Stimulated activated naive B cell treated with anti-CD40 and anti-IgM and Interleukin-4, amounts not matched to agents 10 μg/mL and 1 μg/mL and 100 μg/mL, for 72 hours (primary cell): ENCODE results near the gene CHST12.

Experiments used
- ATAC-seq, 2 donors: fragments of 150-1000 bp; cut with Tn5 transposase; replicated peaks; 2 replicates each; pipeline ENCODE4 v1.10.0; 2021; ENCODE audit warnings: moderate library complexity in 1 of 2
- DNase-seq: peaks from one replicate; pipeline ENCODE4 v3.0.0; 2021
- H3K27ac Mint-ChIP-seq: one replicate; pipeline ENCODE4 v1.8.0; 2022; ENCODE audit warnings: mild to moderate bottlenecking, mixed read lengths
- H3K27me3 Mint-ChIP-seq, 2 donors: one replicate each; pipeline ENCODE4 v1.8.0; 2022; ENCODE audit warnings: mixed read lengths in 2 of 2
- H3K36me3 Mint-ChIP-seq, 2 donors: one replicate each; pipeline ENCODE4 v1.8.0; 2022; ENCODE audit warnings: mixed read lengths in 2 of 2, mild to moderate bottlenecking in 1 of 2
- H3K4me1 Mint-ChIP-seq, 2 donors: one replicate each; pipeline ENCODE4 v1.8.0; 2022; ENCODE audit warnings: mixed read lengths in 2 of 2, mild to moderate bottlenecking in 1 of 2
- H3K4me3 Mint-ChIP-seq, 2 donors: one replicate each; pipeline ENCODE4 v1.8.0; 2022; ENCODE audit warnings: mild to moderate bottlenecking in 2 of 2, mixed read lengths in 2 of 2, moderate library complexity in 1 of 2
- H3K9me3 Mint-ChIP-seq, 2 donors: one replicate each; pipeline ENCODE4 v1.8.0; 2022; ENCODE audit warnings: mixed read lengths in 2 of 2, mild to moderate bottlenecking in 1 of 2

CHST12 gene

GRCh38 chr7:2474813-2475677 is 71.6 kb downstream of the CHST12 start:
- Mint-ChIP-seq H3K4me1 (peaks cover 8 to 15% of the 10 kb centered on the region in 2 donors), H3K27me3 (peaks cover 12 to 17% of the 10 kb centered on the region in 2 donors), H3K9me3 (no peaks in the 10 kb centered on the region), H3K4me3 (no peak overlapping the region), H3K36me3 (no peaks in the 10 kb centered on the region), H3K27ac (no peak overlapping the region)
- ATAC-seq (no peak), DNase-seq (no peak)

- peaks cover 8 to 15% of the 10 kb centered on the region in 2 donors for H3K4me1 Mint-ChIP-seq
- no peak for DNase-seq
Observed at GRCh38 chr7:2475678-2476015, 72.2 kb downstream of the CHST12 start.

DNA sequence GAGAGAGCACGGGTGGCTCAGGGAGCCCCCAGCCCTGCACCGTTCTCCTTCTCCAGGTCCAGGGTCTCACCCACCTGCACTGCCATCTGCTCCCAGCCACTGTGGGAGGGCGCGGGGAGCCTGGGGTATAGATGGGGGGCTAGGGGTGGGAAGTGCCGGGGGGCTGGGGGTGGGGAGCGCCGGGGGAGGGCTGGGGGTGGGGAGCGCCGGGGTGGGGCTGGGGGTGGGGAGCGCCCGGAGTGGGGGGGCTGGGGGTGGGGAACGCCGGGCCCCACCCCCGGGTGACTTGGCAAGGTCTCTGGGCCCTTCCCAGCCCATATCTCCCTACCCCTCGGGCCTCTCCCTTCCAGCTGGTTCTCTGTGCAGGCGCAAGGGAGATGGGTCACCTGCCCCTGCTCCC is 72.9 kb downstream of the CHST12 start, which contains the start of gene GRIFIN:
Gene GRIFIN (minus strand): TSS at position 101 of the 400 bp plus-strand sequence. CDS start 15 bp downstream, at position 86.
- Mint-ChIP-seq H3K36me3 (no peaks in the 10 kb centered on the region), H3K27ac (no peak within 1 kb of the TSS), H3K4me1 (peaks cover 8 to 15% of the 10 kb centered on the region in 2 donors), H3K27me3 (peaks cover under 1 to 4% of the 10 kb centered on the region in 2 donors), H3K9me3 (no peaks in the 10 kb centered on the region), H3K4me3 (no peak within 1 kb of the TSS)
- ATAC-seq (no peak), DNase-seq (no peak)

More at GRCh38 chr7:2475678-2476015, 72.2 kb downstream of the CHST12 start:
- no peak for ATAC-seq
- no peaks in the 10 kb centered on the region for H3K36me3 Mint-ChIP-seq
- H3K9me3 Mint-ChIP-seq: no peaks in the 10 kb centered on the region
- peaks cover 7 to 11% of the 10 kb centered on the region in 2 donors for H3K27me3 Mint-ChIP-seq
- no peak overlapping the region for H3K27ac Mint-ChIP-seq
- H3K4me3 Mint-ChIP-seq: no peak overlapping the region

- ATAC-seq (peak; percentile 1 to 13), DNase-seq (no peak)
- no peaks in the 10 kb centered on the region for H3K27me3 Mint-ChIP-seq
- H3K4me3 Mint-ChIP-seq: no peak overlapping the region
- H3K9me3 Mint-ChIP-seq: no peaks in the 10 kb centered on the region
- peaks cover 8 to 15% of the 10 kb centered on the region in 2 donors for H3K4me1 Mint-ChIP-seq
- H3K36me3 Mint-ChIP-seq: no peaks in the 10 kb centered on the region
- no peak overlapping the region for H3K27ac Mint-ChIP-seq
Observed at GRCh38 chr7:2476776-2477446, 73.5 kb downstream of the CHST12 start.

GRCh38 chr7:2477447-2478398 is 74.3 kb downstream of the CHST12 start:
- DNase-seq (peak; percentile 46), ATAC-seq (peak; percentile 96 to 97)
- Mint-ChIP-seq H3K4me1 (peaks cover 8 to 15% of the 10 kb centered on the region in 2 donors), H3K36me3 (peaks cover 0 to under 1% of the 10 kb centered on the region in 2 donors), H3K27me3 (no peaks in the 10 kb centered on the region), H3K4me3 (peak overlapping the region in 1 of 2 donors; percentile 62), H3K9me3 (peaks cover 1 to 3% of the 10 kb centered on the region in 2 donors), H3K27ac (peak overlapping the region; percentile 31)

DNA sequence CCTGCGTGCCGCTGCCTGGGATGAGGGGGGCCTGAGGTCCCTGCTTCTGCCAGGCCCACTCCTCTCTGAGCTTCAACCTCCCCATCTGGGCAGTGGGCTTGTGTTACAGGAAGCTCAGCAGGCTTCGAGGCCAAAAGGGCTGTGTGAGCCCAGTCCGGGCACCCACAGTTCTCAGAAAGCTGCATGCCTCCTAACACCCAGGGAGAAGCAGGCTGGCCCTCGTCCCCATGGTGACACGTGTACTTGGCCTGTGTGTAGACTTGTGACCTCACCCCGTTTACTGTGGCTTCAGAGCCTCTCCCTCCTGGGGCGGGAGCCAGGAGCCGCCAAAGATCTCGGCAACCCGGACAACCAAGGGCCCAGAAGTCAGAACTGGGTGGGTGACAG is 75.0 kb downstream of the CHST12 start:
- H3K4me1 Mint-ChIP-seq: peaks cover 8 to 15% of the 10 kb centered on the region in 2 donors
- no peak overlapping the region for H3K4me3 Mint-ChIP-seq
- peaks cover 0 to 4% of the 10 kb centered on the region in 2 donors for H3K36me3 Mint-ChIP-seq
- H3K27me3 Mint-ChIP-seq: no peaks in the 10 kb centered on the region
- H3K27ac Mint-ChIP-seq: peak overlapping the region; percentile 14
- no peak for ATAC-seq
- DNase-seq: no peak
- peaks cover 5 to 6% of the 10 kb centered on the region in 2 donors for H3K9me3 Mint-ChIP-seq

GRCh38 chr7:2478800-2479199 is 75.4 kb downstream of the CHST12 start:
- Mint-ChIP-seq H3K9me3 (peaks cover 5 to 6% of the 10 kb centered on the region in 2 donors), H3K27ac (no peak overlapping the region), H3K4me3 (no peak overlapping the region), H3K27me3 (no peaks in the 10 kb centered on the region), H3K36me3 (peaks cover 0 to 4% of the 10 kb centered on the region in 2 donors), H3K4me1 (peaks cover 8 to 15% of the 10 kb centered on the region in 2 donors)
- ATAC-seq (no peak), DNase-seq (no peak)

GRCh38 chr7:2479276-2480069 is 76.1 kb downstream of the CHST12 start:
- no peak overlapping the region for H3K4me3 Mint-ChIP-seq
- ATAC-seq (no peak), DNase-seq (no peak)
- H3K27me3 Mint-ChIP-seq: no peaks in the 10 kb centered on the region
- H3K27ac Mint-ChIP-seq: no peak overlapping the region
- peaks cover 0 to 4% of the 10 kb centered on the region in 2 donors for H3K36me3 Mint-ChIP-seq
- H3K9me3 Mint-ChIP-seq: peaks cover 5 to 6% of the 10 kb centered on the region in 2 donors
- peaks cover 8 to 15% of the 10 kb centered on the region in 2 donors for H3K4me1 Mint-ChIP-seq

GRCh38 chr7:2480070-2480408 is 76.6 kb downstream of the CHST12 start:
- Mint-ChIP-seq H3K4me3 (no peak overlapping the region), H3K36me3 (peaks cover 0 to 4% of the 10 kb centered on the region in 2 donors), H3K27me3 (no peaks in the 10 kb centered on the region), H3K9me3 (peaks cover 5 to 6% of the 10 kb centered on the region in 2 donors), H3K4me1 (peaks cover 8 to 15% of the 10 kb centered on the region in 2 donors), H3K27ac (no peak overlapping the region)
- no peak for DNase-seq
- ATAC-seq: no peak

- DNase-seq: no peak
- H3K27me3 Mint-ChIP-seq: no peaks in the 10 kb centered on the region
- peaks cover 8 to 15% of the 10 kb centered on the region in 2 donors for H3K4me1 Mint-ChIP-seq
- H3K4me3 Mint-ChIP-seq: no peak overlapping the region
- H3K27ac Mint-ChIP-seq: no peak overlapping the region
- H3K36me3 Mint-ChIP-seq: peaks cover 0 to 4% of the 10 kb centered on the region in 2 donors
- H3K9me3 Mint-ChIP-seq: peaks cover 5 to 6% of the 10 kb centered on the region in 2 donors
- no peak for ATAC-seq
Observed at GRCh38 chr7:2481195-2481594, 77.8 kb downstream of the CHST12 start.

DNA sequence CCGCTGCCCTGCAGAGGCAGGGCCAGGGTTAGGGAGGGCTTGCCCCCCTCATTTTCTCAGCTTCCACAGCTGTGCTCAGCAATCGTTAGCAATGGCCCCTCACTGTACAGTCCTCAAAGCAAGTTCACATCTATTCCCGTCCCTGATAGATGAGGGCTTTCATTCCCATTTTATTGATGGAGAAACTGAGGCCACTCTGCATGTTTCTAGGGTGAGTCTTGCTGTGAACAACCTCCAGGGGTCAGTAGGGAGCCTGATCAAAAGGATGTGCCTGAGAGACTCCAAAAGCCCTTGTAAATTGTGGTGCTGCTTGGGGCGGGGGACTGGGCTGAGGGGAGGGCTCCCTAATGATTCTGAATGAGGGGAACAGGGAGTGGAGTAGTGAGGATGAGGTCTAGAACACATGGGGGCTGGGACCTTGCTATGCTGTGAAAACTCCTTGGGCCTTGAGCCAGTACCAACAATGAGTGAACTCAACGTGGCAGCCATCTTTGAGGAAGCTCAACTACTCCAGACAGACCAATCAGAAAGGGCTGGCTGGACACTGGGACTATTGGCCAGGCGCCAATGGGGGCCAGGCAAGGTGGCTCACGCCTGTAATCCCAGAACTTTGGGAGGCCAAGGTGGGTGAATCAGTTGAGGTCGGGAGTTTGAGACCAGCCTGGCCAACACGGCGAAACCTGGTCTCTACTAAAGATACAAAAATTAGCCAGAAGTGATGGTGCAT is 79.5 kb downstream of the CHST12 start:
- peaks cover 0 to 4% of the 10 kb centered on the region in 2 donors for H3K36me3 Mint-ChIP-seq
- H3K27ac Mint-ChIP-seq: no peak overlapping the region
- H3K9me3 Mint-ChIP-seq: peaks cover 5 to 6% of the 10 kb centered on the region in 2 donors
- peaks cover 5% of the 10 kb centered on the region in 2 donors for H3K4me1 Mint-ChIP-seq
- ATAC-seq: no peak
- no peak for DNase-seq
- peaks cover 0 to 12% of the 10 kb centered on the region in 2 donors for H3K27me3 Mint-ChIP-seq
- H3K4me3 Mint-ChIP-seq: no peak overlapping the region

DNA sequence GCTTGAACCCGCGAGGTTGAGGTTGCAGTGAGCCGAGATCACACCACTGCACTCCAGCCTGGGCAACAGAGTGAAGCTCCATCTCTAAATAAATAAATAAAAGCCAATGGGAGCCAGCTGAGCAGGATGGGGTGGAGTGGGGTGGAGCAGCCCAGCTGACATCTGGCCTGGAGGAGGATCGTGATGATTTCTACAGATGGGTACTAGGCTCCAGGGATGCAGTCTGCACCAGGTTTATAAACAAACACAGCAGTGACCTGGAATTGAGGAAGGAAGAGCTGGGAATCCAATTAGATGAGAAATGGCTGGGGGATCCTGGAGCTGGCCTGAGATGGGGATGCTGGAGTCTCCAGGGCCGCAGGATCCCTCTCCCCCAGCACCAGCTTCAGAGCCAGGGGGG is 80.1 kb downstream of the CHST12 start:
- peaks cover 3 to 5% of the 10 kb centered on the region in 2 donors for H3K4me1 Mint-ChIP-seq
- H3K27ac Mint-ChIP-seq: peak overlapping the region; percentile 42
- DNase-seq (no peak), ATAC-seq (no peak)
- no peak overlapping the region for H3K4me3 Mint-ChIP-seq
- peaks cover 3 to 17% of the 10 kb centered on the region in 2 donors for H3K27me3 Mint-ChIP-seq
- peaks cover 5 to 6% of the 10 kb centered on the region in 2 donors for H3K9me3 Mint-ChIP-seq
- peaks cover 0 to 4% of the 10 kb centered on the region in 2 donors for H3K36me3 Mint-ChIP-seq

- H3K4me3 Mint-ChIP-seq: no peak overlapping the region
- peaks cover 10 to 26% of the 10 kb centered on the region in 2 donors for H3K27me3 Mint-ChIP-seq
- H3K27ac Mint-ChIP-seq: no peak overlapping the region
- peaks cover 7 to 11% of the 10 kb centered on the region in 2 donors for H3K4me1 Mint-ChIP-seq
- ATAC-seq (no peak), DNase-seq (no peak)
- peaks cover 5 to 6% of the 10 kb centered on the region in 2 donors for H3K9me3 Mint-ChIP-seq
- H3K36me3 Mint-ChIP-seq: peaks cover 0 to 4% of the 10 kb centered on the region in 2 donors
Observed at GRCh38 chr7:2484868-2485267, 81.5 kb downstream of the CHST12 start.
